Measurements from ENCODE around the gene GPD2.

GPD2 gene

GRCh38 chr2:156538083-156538504, 101.9 kb downstream of the GPD2 start:
- no peak for ATAC-seq
- no peak for TF ChIP-seq TOX (CRISPR knock-in tag; IDR thresholded peaks at IDR 0.05; ENCODE audit: borderline replicate concordance)

GRCh38 chr2:156539086-156539860, 103.1 kb downstream of the GPD2 start:
- TF ChIP-seq ZNF70 (CRISPR knock-in tag; IDR thresholded peaks at IDR 0.05): no peak
- TF ChIP-seq ZC3H10 (CRISPR knock-in tag; IDR thresholded peaks at IDR 0.05): no peak
- TF ChIP-seq ESRRG (CRISPR knock-in tag; IDR thresholded peaks at IDR 0.05): no peak
- TF ChIP-seq PATZ1 (CRISPR knock-in tag; IDR thresholded peaks at IDR 0.05; ENCODE audit: borderline replicate concordance): no peak
- no peak for TF ChIP-seq GLIS3 (CRISPR knock-in tag; IDR thresholded peaks at IDR 0.05)
- no peak for TF ChIP-seq CSRNP3 (CRISPR knock-in tag; IDR thresholded peaks at IDR 0.05)
- no peak for TF ChIP-seq POU6F1 (CRISPR knock-in tag; IDR thresholded peaks at IDR 0.05; ENCODE audit: borderline replicate concordance, low read depth)
- TF ChIP-seq PPARA (CRISPR knock-in tag; IDR thresholded peaks at IDR 0.05; ENCODE audit: borderline replicate concordance): no peak
- TF ChIP-seq CREB5 (CRISPR knock-in tag; IDR thresholded peaks at IDR 0.05; ENCODE audit: low read depth): no peak
- TF ChIP-seq ZNF565 (CRISPR knock-in tag; conservative IDR thresholded peaks at IDR 0.05; ENCODE audit: low read depth): no peak
- no peak for TF ChIP-seq CSDC2 (CRISPR knock-in tag; IDR thresholded peaks at IDR 0.05)
- ATAC-seq: no peak

- TF ChIP-seq ZNF8 (CRISPR knock-in tag; IDR thresholded peaks at IDR 0.05): no peak
- no peak for TF ChIP-seq GLIS3 (CRISPR knock-in tag; IDR thresholded peaks at IDR 0.05)
- no peak for TF ChIP-seq ZNF565 (CRISPR knock-in tag; conservative IDR thresholded peaks at IDR 0.05; ENCODE audit: low read depth)
- TF ChIP-seq PATZ1 (CRISPR knock-in tag; IDR thresholded peaks at IDR 0.05; ENCODE audit: borderline replicate concordance): no peak
- TF ChIP-seq CSDC2 (CRISPR knock-in tag; IDR thresholded peaks at IDR 0.05): no peak
- no peak for TF ChIP-seq OSR1 (CRISPR knock-in tag; IDR thresholded peaks at IDR 0.05)
- no peak for TF ChIP-seq CSRNP3 (CRISPR knock-in tag; IDR thresholded peaks at IDR 0.05)
- no peak for TF ChIP-seq ZNF70 (CRISPR knock-in tag; IDR thresholded peaks at IDR 0.05)
- no peak for ATAC-seq
Observed at GRCh38 chr2:156540706-156541105, 104.5 kb downstream of the GPD2 start.

- no peak for TF ChIP-seq PATZ1 (CRISPR knock-in tag; IDR thresholded peaks at IDR 0.05; ENCODE audit: borderline replicate concordance)
- TF ChIP-seq ZC3H10 (CRISPR knock-in tag; IDR thresholded peaks at IDR 0.05): no peak
- no peak for TF ChIP-seq TSHZ2 (CRISPR knock-in tag; IDR thresholded peaks at IDR 0.05)
- TF ChIP-seq GLIS3 (CRISPR knock-in tag; IDR thresholded peaks at IDR 0.05): no peak
- TF ChIP-seq ZFP3 (CRISPR knock-in tag; IDR thresholded peaks at IDR 0.05): no peak
- TF ChIP-seq RARB (CRISPR knock-in tag; IDR thresholded peaks at IDR 0.05): no peak
- no peak for TF ChIP-seq CSDC2 (CRISPR knock-in tag; IDR thresholded peaks at IDR 0.05)
- no peak for TF ChIP-seq ARNTL (CRISPR knock-in tag; IDR thresholded peaks at IDR 0.05; ENCODE audit: borderline replicate concordance, low read depth)
- TF ChIP-seq PPARA (CRISPR knock-in tag; IDR thresholded peaks at IDR 0.05; ENCODE audit: borderline replicate concordance): no peak
- ATAC-seq: no peak
Observed at GRCh38 chr2:156541229-156541628, 105.0 kb downstream of the GPD2 start.

Measured in SK-N-SH treated with all-trans-retinoic acid at 6 μM for 48 hours (cell line).